Heart left ventricle (tissue), 16 donors: ENCODE data around the gene NCMAP. TPM values are rescaled to one million over a fixed set of nuclear protein-coding genes. Genes with fewer than 3 reads are reported as not detected.
A peak's percentile ranks its signal among the peaks of the same experiment; 100 is the strongest.

Experiments used
- ATAC-seq, 4 donors: fragments of 200-7000 bp; cut with Tn5 transposase; one replicate each; pipeline ENCODE4 v1.9.1; 2020 to 2022; ENCODE audit warnings: moderate library complexity in 4 of 4, mild to moderate bottlenecking in 3 of 4, moderate number of reproducible peaks in 1 of 4
- DNase-seq, 5 donors: peaks; one replicate each; pipeline ENCODE4 v3.0.0-alpha.2; 2020
- H3K27ac ChIP-seq, 12 donors: fragments of 200-600 bp; sonication (generic) in 4 of 12; one replicate each; pipeline versions ENCODE4 v1.5.0 to v1.8.0; 2016 to 2022; ENCODE audit warnings: mild to moderate bottlenecking in 2 of 12
- H3K27me3 ChIP-seq, 9 donors: fragments of 200-600 bp; sonication (generic) in 2 of 9; one replicate each; pipeline versions ENCODE4 v1.5.1 to v1.8.0; 2016 to 2022; ENCODE audit warnings: mild to moderate bottlenecking in 3 of 9
- H3K36me3 ChIP-seq, 9 donors: fragments of 200-600 bp; sonication (generic) in 2 of 9; one replicate each; pipeline versions ENCODE4 v1.5.0 to v1.8.0; 2018 to 2022; ENCODE audit warnings: mild to moderate bottlenecking in 2 of 9
- H3K4me1 ChIP-seq, 12 donors: fragments of 200-600 bp; sonication (generic) in 4 of 12; one replicate each; pipeline versions ENCODE4 v1.5.0 to v1.8.0; 2016 to 2022; ENCODE audit warnings: mild to moderate bottlenecking in 3 of 12
- H3K4me3 ChIP-seq, 12 donors: fragments of 200-600 bp; sonication (generic) in 4 of 12; one replicate each; pipeline versions ENCODE4 v1.5.0 to v1.8.0; 2017 to 2022; ENCODE audit warnings: mild to moderate bottlenecking in 9 of 12, moderate library complexity in 4 of 12
- H3K9me3 ChIP-seq, 12 donors: fragments of 200-600 bp; sonication (generic) in 4 of 12; one replicate each; pipeline versions ENCODE4 v1.5.0 to v1.8.0; 2016 to 2022; ENCODE audit warnings: mild to moderate bottlenecking in 1 of 12
- CTCF ChIP-seq, 12 donors: fragments of 200-600 bp; sonication (generic) in 4 of 12; IDR thresholded peaks; one replicate each; pipeline versions ENCODE4 v1.5.0 to v1.8.0; 2018 to 2022; ENCODE audit warnings: antibody characterized with exemption in 12 of 12, mild to moderate bottlenecking in 5 of 12
- POLR2A ChIP-seq, 2 donors: fragments of 450-650 bp; IDR thresholded peaks; one replicate each; pipeline ENCODE4 v1.6.1; 2017; ENCODE audit warnings: antibody characterized with exemption in 2 of 2, mild to moderate bottlenecking in 2 of 2, moderate library complexity in 2 of 2
- WGBS, 4 donors: extraction: QIAGEN DNeasy Blood & Tissue Kit in 2 of 4; methylation state at CpG; one replicate each; pipeline versions ENCODE4 v1.1.5 to v1.1.7; 2013 to 2018; 5-methylcytosine and 5-hydroxymethylcytosine counted together
- intact Hi-C, 10 donors: fragments of 100-400 bp; cut with DNase I; formaldehyde crosslinking; loops; one replicate each; pipeline versions ENCODE4 v1.11.1 to v1.14.2; 2022
- polyA plus RNA-seq, 2 donors: library from polyadenylated mRNA; stranded (reverse); fragments of 200-250 nt; gene quantifications; one replicate each; pipeline ENCODE4 v1.2.3, GENCODE V29; 2013
- total RNA-seq, 9 donors: library from RNA; depleted of rRNA in 2 of 9; stranded (reverse); fragments of >200 nt in 2 of 9; fragmentation: NEBNext Ultra II Directional in 3 of 9; extraction: Animal tissue kit (Norgen Biotek cat#: 25700) in 3 of 9; gene quantifications; one replicate each; pipeline versions ENCODE4 v1.1.0 to v1.2.4, GENCODE V29; 2016 to 2023
- donor health status: ischemic (EF 13 %, LVEDD 7.1; RV severe dilation, severe dysfunction).
- donor health status: healthy with polysubstance abuse.
- donor health status: DM: no; HTN: yes; CAD: no.
- donor health status: DM: no; HTN: no; CAD: no.
- donor health status: ischemic (EF 25% LVEDD 6.9; RV normal size, moderate dysfunction).
- donor health status: ischemic (EF 25% LVEDD 5.7; RV mildly dilated, moderate dysfunction).
- donor health status: healthy.
- donor health status: DM: yes; HTN: yes; CAD: no.
- donor health status: ischemic (EF 35%, LVEDD 5.7; RV mildly dilated, moderate dysfunction).
- donor health status: nonischemic (EF 11% LVEDD 7.7; RV severe dilation, severe dysfunction).
- donor health status: DM: yes; HTN: yes; CAD: no.
- donor health status: PGD.
- donor health status: ischemic (EF 29% LVEDD 5.4; RV normal size, mild dysfunction).
- donor health status: nonischemic (EF 23%, LVEDD 6.1; RV moderate dilation, normal function).

Gene NCMAP
- total and polyA plus RNA-seq, 11 donors: 0.08 to 0.29 (median 0.18) TPM; not detected in 5

GRCh38 chr1:24557711-24558131 is 1.8 kb downstream of the NCMAP start:
- Histone ChIP-seq H3K36me3 (no peaks in the 10 kb centered on the region), H3K9me3 (no peaks in the 10 kb centered on the region), H3K27me3 (peaks cover 0 to 32% (median 17%) of the 10 kb centered on the region in 9 donors), H3K4me3 (no peak overlapping the region), H3K4me1 (peaks cover 0 to 16% (median 0%) of the 10 kb centered on the region in 12 donors), H3K27ac (no peak overlapping the region)
- 75 to 84% (median 78%) methylated on average over 9 of the region's 9 CpGs for WGBS, 4 donors
- ATAC-seq (peak in 1 of 4 donors; percentile 14), DNase-seq (no peak)
- intact Hi-C loops: no loop called here
- TF ChIP-seq POLR2A (IDR thresholded peaks at IDR 0.05) (no peak), CTCF (IDR thresholded peaks at IDR 0.05) (no peak)

- Histone ChIP-seq H3K36me3 (no peaks in the 10 kb centered on the region), H3K27me3 (peaks cover 0 to 32% (median 17%) of the 10 kb centered on the region in 9 donors), H3K4me1 (peaks cover 0 to 16% (median 0%) of the 10 kb centered on the region in 12 donors), H3K4me3 (no peak overlapping the region), H3K27ac (no peak overlapping the region), H3K9me3 (no peaks in the 10 kb centered on the region)
- no peak for ATAC-seq
- intact Hi-C loops: no loop called here
- WGBS, 4 donors: 66 to 80% (median 69%) methylated on average over 7 of the region's 7 CpGs
- TF ChIP-seq CTCF (IDR thresholded peaks at IDR 0.05) (no peak), POLR2A (IDR thresholded peaks at IDR 0.05) (no peak)
- DNase-seq: no peak
These were observed 2.6 kb downstream of the NCMAP start for GRCh38 chr1:24558455-24558854.

GRCh38 chr1:24558902-24559791 is 3.3 kb downstream of the NCMAP start:
- Histone ChIP-seq H3K4me1 (peaks cover 0 to 16% (median 0%) of the 10 kb centered on the region in 12 donors), H3K36me3 (no peaks in the 10 kb centered on the region), H3K27ac (no peak overlapping the region), H3K9me3 (no peaks in the 10 kb centered on the region), H3K27me3 (peaks cover 0 to 32% (median 17%) of the 10 kb centered on the region in 9 donors), H3K4me3 (no peak overlapping the region)
- 52 to 66% (median 57%) methylated on average over 12 of the region's 12 CpGs for WGBS, 4 donors
- ATAC-seq: peak in 3 of 4 donors; percentile 62 to 70 (median 65)
- TF ChIP-seq POLR2A (IDR thresholded peaks at IDR 0.05) (no peak), CTCF (IDR thresholded peaks at IDR 0.05) (no peak)
- intact Hi-C loops: no loop called here
- peak; percentile 37 to 72 (median 50) for DNase-seq

- ATAC-seq (no peak), DNase-seq (no peak)
- H3K9me3 ChIP-seq: no peaks in the 10 kb centered on the region
- H3K36me3 ChIP-seq: no peaks in the 10 kb centered on the region
- WGBS, 4 donors: 92 to 99% (median 95%) methylated on average over 6 of the region's 6 CpGs
- TF ChIP-seq POLR2A (IDR thresholded peaks at IDR 0.05): no peak
- TF ChIP-seq CTCF (IDR thresholded peaks at IDR 0.05): no peak
- H3K27ac ChIP-seq: no peak overlapping the region
- no peak overlapping the region for H3K4me3 ChIP-seq
- H3K4me1 ChIP-seq: peaks cover 0 to 16% (median 0%) of the 10 kb centered on the region in 12 donors
- intact Hi-C loops: loop anchor here in 1 of 10 donors (5.0 kb wide), 1 partner anchor 67 kb away; no protein-coding TSS in a partner anchor
- H3K27me3 ChIP-seq: peaks cover 0 to 24% (median 13%) of the 10 kb centered on the region in 9 donors
These were observed 4.5 kb downstream of the NCMAP start for GRCh38 chr1:24560361-24560760.
